Lung (tissue), 12 donors: ENCODE results near the gene DLG4. TPM values are rescaled to one million over a fixed set of nuclear protein-coding genes. Genes with fewer than 3 reads are reported as not detected.

Experiments used
- ATAC-seq: fragments of 200-7000 bp; cut with Tn5 transposase; one replicate; pipeline ENCODE4 v1.9.1; 2020; ENCODE audit warnings: moderate number of reproducible peaks; ENCODE audit not compliant: insufficient read depth, low FRiP score
- DNase-seq, 3 donors: peaks; one replicate each; pipeline ENCODE4 v3.0.0-alpha.2; 2013 to 2017
- H3K27ac ChIP-seq, 2 donors: one replicate each; pipeline ENCODE4 v1.5.1; 2013; ENCODE audit warnings: mild to moderate bottlenecking in 2 of 2, moderate library complexity in 2 of 2, control low read depth in 1 of 2, inconsistent platforms in 1 of 2, low read depth in 1 of 2, low read length in 1 of 2
- H3K27me3 ChIP-seq, 3 donors: one replicate each; pipeline ENCODE4 v1.5.1; 2013; ENCODE audit warnings: low read length in 2 of 3; ENCODE audit not compliant: control insufficient read depth in 3 of 3, insufficient read depth in 3 of 3
- H3K36me3 ChIP-seq, 4 donors: one replicate each; pipeline ENCODE4 v1.5.1; 2013; ENCODE audit warnings: low read length in 4 of 4, mild to moderate bottlenecking in 1 of 4, moderate library complexity in 1 of 4; ENCODE audit not compliant: control insufficient read depth in 4 of 4, insufficient read depth in 4 of 4
- H3K4me1 ChIP-seq, 5 donors: one replicate each; pipeline ENCODE4 v1.5.1; 2013; ENCODE audit warnings: low read length in 5 of 5, mild to moderate bottlenecking in 2 of 5, moderate library complexity in 1 of 5; ENCODE audit not compliant: control insufficient read depth in 5 of 5, insufficient read depth in 5 of 5
- H3K4me3 ChIP-seq: one replicate; pipeline ENCODE4 v1.5.1; 2013; ENCODE audit warnings: mild to moderate bottlenecking, control low read depth, moderate library complexity
- H3K9ac ChIP-seq, 2 donors: one replicate each; pipeline ENCODE4 v1.5.1; 2013; ENCODE audit warnings: low read length in 2 of 2, control low read depth in 1 of 2; ENCODE audit not compliant: insufficient read depth in 1 of 2
- H3K9me3 ChIP-seq, 4 donors: one replicate each; pipeline ENCODE4 v1.5.1; 2013; ENCODE audit warnings: low read length in 3 of 4, mild to moderate bottlenecking in 1 of 4, moderate library complexity in 1 of 4; ENCODE audit not compliant: control insufficient read depth in 4 of 4, insufficient read depth in 3 of 4
- CTCF ChIP-seq: IDR thresholded peaks from 2 replicates; pipeline ENCODE4 v1.5.1; 2012; ENCODE audit warnings: mild to moderate bottlenecking; ENCODE audit errors: control extremely low read depth, extremely low read depth
- WGBS, 2 donors: extraction: QIAGEN DNeasy Blood & Tissue Kit; methylation state at CpG; one replicate each; pipeline ENCODE4 v1.1.7; 2013; 5-methylcytosine and 5-hydroxymethylcytosine counted together
- polyA plus RNA-seq, 2 donors: library from polyadenylated mRNA; stranded (reverse); fragments of 200-250 nt; gene quantifications; one replicate each; pipeline ENCODE4 v1.2.1, GENCODE V29; 2013
- total RNA-seq, 2 donors: library from RNA; depleted of rRNA in 1 of 2; stranded (reverse); fragments of >200 nt in 1 of 2; gene quantifications; one replicate each; pipeline ENCODE4 v1.2.1, GENCODE V29; 2014 to 2021
- donor health status: control.
- donor health status: control.
- donor health status: Bipolar disorder and iron deficiency.
- donor health status: healthy.
- donor health status: DM: yes; HTN: yes; CAD: no.

The DLG4 gene
- total and polyA plus RNA-seq, 4 donors = 10.0 to 20.1 (median 15.2) TPM

- H3K27me3 ChIP-seq = no peaks in the 10 kb centered on the region
- no peak for TF ChIP-seq CTCF
- 47 to 77% methylated on average over 27 of the region's 37 CpGs for WGBS, 2 donors
- DNase-seq (peak in 1 of 3 donors; percentile 37), ATAC-seq (no peak)
- H3K36me3 ChIP-seq = no peaks in the 10 kb centered on the region
- no peaks in the 10 kb centered on the region for H3K9me3 ChIP-seq
- H3K4me3 ChIP-seq = no peak overlapping the region
- peaks cover 0 to 40% (median 7%) of the 10 kb centered on the region in 5 donors for H3K4me1 ChIP-seq
- peak overlapping the region in 1 of 2 donors; percentile 64 for H3K9ac ChIP-seq
- H3K27ac ChIP-seq = no peak overlapping the region
Observed at GRCh38 chr17:7211491-7212273, 8.0 kb downstream of the DLG4 start.

DNA sequence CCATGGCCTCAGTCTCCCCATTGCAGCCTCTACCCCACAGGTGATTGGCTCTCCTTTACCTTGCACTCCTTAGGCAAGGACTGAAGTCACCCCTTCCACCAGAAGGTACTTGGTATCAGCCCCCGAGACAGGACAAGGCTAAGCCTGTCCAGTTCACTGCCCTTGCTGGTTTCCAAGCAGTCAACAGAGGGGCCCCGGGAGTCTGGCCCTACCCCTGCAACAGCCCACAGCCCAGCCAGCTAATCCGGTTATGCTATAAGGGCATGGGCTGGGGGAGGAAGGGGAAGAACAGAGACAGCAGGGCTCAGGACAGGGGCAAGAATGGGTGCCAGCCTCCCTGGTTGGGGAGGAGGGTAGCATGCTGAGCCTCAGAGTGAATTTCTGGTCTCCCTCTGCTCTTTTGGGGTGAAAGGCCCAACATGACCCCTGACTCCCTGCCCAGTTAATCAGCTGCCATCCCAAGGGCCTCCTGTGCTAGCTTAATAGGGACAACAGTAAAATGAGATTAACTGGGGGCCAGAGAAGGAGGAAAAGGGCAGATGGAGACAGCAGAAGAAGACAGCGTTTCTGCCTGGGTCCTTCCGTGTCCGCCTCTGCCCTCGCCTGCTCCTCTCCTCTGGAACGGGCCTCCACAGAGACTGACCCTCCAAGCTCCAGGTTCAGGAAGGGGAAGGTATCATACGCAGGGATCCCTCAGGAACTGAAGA, 10.7 kb downstream of the DLG4 start:
- H3K27ac ChIP-seq = no peak overlapping the region
- 91 to 96% methylated on average over 9 of the region's 9 CpGs for WGBS, 2 donors
- H3K9ac ChIP-seq = no peak overlapping the region
- peaks cover 0 to 31% (median 7%) of the 10 kb centered on the region in 5 donors for H3K4me1 ChIP-seq
- H3K36me3 ChIP-seq = no peaks in the 10 kb centered on the region
- no peaks in the 10 kb centered on the region for H3K27me3 ChIP-seq
- DNase-seq = peak in 1 of 3 donors; percentile 42
- no peak for ATAC-seq
- no peaks in the 10 kb centered on the region for H3K9me3 ChIP-seq
- no peak for TF ChIP-seq CTCF
- no peak overlapping the region for H3K4me3 ChIP-seq

DNA sequence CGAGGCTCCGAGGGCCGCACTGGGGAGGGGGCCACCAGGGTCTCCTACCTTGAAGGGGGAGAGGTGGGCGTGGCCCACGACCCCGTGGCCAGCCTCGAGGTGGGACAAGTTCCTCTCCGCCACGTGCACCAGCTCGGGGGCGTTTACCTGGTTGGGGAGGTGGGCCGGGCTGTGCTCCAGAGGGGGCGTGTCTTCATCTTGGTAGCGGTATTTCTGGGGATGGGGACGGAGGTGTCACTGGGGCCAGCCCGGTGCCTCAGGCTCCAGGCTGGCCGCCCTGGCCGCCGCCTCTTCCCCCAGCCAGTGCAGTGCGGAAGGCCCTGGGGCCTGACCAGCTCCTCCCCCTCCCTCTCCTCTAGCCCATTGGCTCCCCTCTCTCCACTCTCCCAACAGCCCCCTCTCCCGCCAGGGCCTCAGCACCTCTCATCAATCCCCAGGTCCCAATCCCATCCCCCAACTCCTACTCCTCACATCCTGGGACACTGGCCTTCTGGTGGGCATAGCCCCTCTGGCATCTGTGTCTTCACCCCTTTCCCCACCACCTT, 11.5 kb downstream of the DLG4 start:
- TF ChIP-seq CTCF = no peak
- Histone ChIP-seq H3K9ac (no peak overlapping the region), H3K36me3 (peaks cover 0 to 3% (median 2%) of the 10 kb centered on the region in 4 donors), H3K4me3 (no peak overlapping the region), H3K27ac (no peak overlapping the region), H3K9me3 (no peaks in the 10 kb centered on the region), H3K27me3 (no peaks in the 10 kb centered on the region), H3K4me1 (peaks cover 0 to 25% (median 6%) of the 10 kb centered on the region in 5 donors)
- DNase-seq (no peak), ATAC-seq (no peak)
- WGBS, 2 donors = 73 to 81% methylated on average over 21 of the region's 21 CpGs
